ENCODE results near the gene PLXNB1.
A peak's percentile ranks its signal among the peaks of the same experiment; 100 is the strongest.

The PLXNB1 gene

GRCh38 chr3:48431224-48432029 is 1.5 kb upstream of the PLXNB1 start:
- Histone ChIP-seq H3K4me1 (ENCODE audit: control insufficient read depth, insufficient read depth, low read length) (peaks cover 36% of the 10 kb centered on the region), H3K27me3 (ENCODE audit: control insufficient read depth, insufficient read depth, low read length) (no peaks in the 10 kb centered on the region), H3K4me2 (ENCODE audit: low read length) (no peak overlapping the region), H3K9me3 (replicated peaks; ENCODE audit: low read length) (no peaks in the 10 kb centered on the region), H3K4me3 (ENCODE audit: low read length) (no peak overlapping the region), H3K36me3 (ENCODE audit: insufficient read depth, low read length) (peaks cover 10% of the 10 kb centered on the region), H3K9ac (ENCODE audit: low read depth, low read length) (no peak overlapping the region)

DNA sequence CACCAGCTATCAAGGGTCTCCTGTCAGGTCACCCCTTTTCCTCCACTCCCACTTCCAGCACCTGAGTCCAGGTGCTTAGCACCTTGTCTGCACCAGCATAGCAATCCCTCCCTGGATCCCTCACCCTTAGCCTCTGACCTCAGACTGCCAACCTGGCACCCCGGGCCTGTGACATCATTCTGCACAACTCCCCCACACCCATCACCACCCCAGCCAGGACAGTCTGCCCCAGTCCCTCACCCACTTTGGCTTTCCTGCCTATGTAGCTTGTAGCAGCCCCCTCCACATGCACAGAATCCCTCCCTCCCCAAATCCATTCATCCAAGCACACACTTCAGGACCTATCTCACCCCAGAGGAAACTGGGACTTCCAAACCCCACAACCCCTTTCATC is 819 bp upstream of the PLXNB1 start:
- Histone ChIP-seq H3K9me3 (replicated peaks; ENCODE audit: low read length) (no peaks in the 10 kb centered on the region), H3K9ac (ENCODE audit: low read depth, low read length) (no peak overlapping the region), H3K4me1 (ENCODE audit: control insufficient read depth, insufficient read depth, low read length) (peaks cover 43% of the 10 kb centered on the region), H3K4me3 (ENCODE audit: low read length) (no peak overlapping the region), H3K36me3 (ENCODE audit: insufficient read depth, low read length) (peaks cover 10% of the 10 kb centered on the region), H3K27me3 (ENCODE audit: control insufficient read depth, insufficient read depth, low read length) (no peaks in the 10 kb centered on the region), H3K4me2 (ENCODE audit: low read length) (no peak overlapping the region)

DNA sequence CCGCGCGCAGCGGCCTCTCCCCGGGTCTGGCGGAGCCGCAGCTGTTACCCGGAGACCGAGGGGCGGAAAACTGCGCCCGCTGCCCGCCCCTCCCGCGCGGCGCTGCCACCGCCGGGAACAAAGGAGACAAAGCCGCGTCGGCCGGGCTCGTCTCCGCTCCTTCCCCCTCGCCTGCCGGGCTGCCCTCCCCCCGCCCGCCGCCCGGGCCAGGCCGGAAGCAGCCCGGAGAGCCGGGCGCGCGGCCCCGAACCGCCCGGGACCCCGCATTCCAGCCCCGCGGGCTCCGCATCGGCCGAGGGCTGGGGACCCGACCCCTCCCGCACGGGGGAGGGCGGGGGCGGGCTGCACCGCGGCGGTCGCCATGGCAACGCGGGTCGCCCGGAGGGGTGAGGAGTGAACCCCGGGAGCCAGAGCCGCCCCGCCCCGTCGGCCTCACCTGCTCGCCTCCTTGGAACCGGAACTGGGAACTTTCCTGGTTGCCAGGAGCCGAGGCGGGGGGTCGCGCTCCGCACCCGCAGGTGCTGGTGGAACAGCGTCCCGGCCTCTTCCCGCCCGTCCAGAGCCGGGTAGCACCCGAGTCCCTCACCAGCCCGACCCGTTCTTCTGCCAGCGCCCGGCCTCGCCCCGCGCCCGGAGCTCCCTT is 448 bp downstream of the PLXNB1 start:
- H3K36me3 ChIP-seq (ENCODE audit: insufficient read depth, low read length), result peaks cover 10% of the 10 kb centered on the region
- no peaks in the 10 kb centered on the region for H3K27me3 ChIP-seq (ENCODE audit: control insufficient read depth, insufficient read depth, low read length)
- H3K9ac ChIP-seq (ENCODE audit: low read depth, low read length), result peak overlapping the region; percentile 89
- H3K4me3 ChIP-seq (ENCODE audit: low read length), result peak overlapping the region; percentile 80
- H3K9me3 ChIP-seq (replicated peaks; ENCODE audit: low read length), result no peaks in the 10 kb centered on the region
- H3K4me1 ChIP-seq (ENCODE audit: control insufficient read depth, insufficient read depth, low read length), result peaks cover 50% of the 10 kb centered on the region
- peak overlapping the region; percentile 92 for H3K4me2 ChIP-seq (ENCODE audit: low read length)

DNA sequence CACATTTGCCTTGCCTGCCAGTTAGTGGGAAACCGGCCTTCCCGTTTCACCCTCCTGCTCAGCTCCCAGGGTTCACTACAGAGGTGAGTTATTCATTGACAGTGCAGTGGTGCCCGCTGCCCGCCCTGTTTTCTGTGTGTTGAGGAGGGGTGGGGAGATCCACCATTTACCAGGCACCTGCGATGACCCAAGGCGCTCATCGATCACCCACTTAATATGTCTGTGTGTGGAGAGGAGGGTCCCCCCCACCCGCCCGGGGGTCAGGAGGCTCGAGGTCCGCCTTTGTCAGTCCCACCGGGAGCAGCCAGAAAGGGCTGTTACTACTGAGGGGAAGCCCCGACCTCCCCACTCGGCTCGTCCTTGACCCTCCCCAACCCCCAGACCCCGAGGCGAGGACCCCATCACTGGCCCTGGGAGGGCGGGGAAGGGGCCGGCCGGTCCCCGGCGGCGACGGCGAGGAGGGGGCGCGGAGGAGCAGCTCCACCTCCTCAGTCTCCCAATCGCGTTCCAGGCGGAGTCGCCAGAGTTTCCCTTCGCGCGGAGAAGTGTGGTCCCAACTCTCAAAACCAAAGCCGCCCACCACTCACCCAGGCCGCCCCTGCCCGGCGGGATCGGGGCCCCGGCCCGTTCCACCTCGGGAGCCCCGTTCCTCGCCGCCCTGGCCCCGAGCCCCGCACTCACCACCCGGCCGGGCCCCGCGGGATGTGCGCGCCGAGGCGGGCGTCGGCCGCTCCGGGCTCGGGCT is 1.1 kb downstream of the PLXNB1 start:
- Histone ChIP-seq H3K36me3 (ENCODE audit: insufficient read depth, low read length) (peaks cover 10% of the 10 kb centered on the region), H3K27me3 (ENCODE audit: control insufficient read depth, insufficient read depth, low read length) (no peaks in the 10 kb centered on the region), H3K9me3 (replicated peaks; ENCODE audit: low read length) (no peaks in the 10 kb centered on the region), H3K4me2 (ENCODE audit: low read length) (peak overlapping the region; percentile 92), H3K9ac (ENCODE audit: low read depth, low read length) (peak overlapping the region; percentile 89), H3K4me1 (ENCODE audit: control insufficient read depth, insufficient read depth, low read length) (peaks cover 55% of the 10 kb centered on the region), H3K4me3 (ENCODE audit: low read length) (peak overlapping the region; percentile 80)

DNA sequence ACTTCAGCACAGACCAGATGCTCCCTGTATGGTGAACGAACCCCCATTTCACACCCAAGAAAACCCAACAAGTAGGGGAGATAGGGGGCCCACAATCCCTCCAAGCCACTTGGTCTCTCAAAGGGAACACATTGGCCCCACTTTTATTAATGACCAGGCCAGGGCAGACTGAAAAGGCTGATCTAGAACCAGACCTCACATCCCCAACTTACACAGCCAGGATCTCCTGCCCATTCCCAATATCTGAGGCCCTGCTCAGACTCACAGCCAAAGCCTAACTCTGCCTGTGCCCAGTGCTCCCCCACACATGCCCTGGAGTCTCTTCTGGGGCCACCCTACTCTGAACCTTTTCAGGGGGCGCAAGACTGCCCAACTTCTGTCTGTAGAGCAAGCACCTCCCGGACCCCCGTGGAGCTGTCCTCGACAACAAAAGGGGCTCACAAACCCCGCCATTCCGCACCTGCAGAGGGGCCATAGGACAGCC is 1.8 kb downstream of the PLXNB1 start:
- H3K27me3 ChIP-seq (ENCODE audit: control insufficient read depth, insufficient read depth, low read length), result no peaks in the 10 kb centered on the region
- no peaks in the 10 kb centered on the region for H3K9me3 ChIP-seq (replicated peaks; ENCODE audit: low read length)
- peak overlapping the region; percentile 89 for H3K9ac ChIP-seq (ENCODE audit: low read depth, low read length)
- H3K4me3 ChIP-seq (ENCODE audit: low read length), result peak overlapping the region; percentile 80
- H3K4me1 ChIP-seq (ENCODE audit: control insufficient read depth, insufficient read depth, low read length), result peaks cover 57% of the 10 kb centered on the region
- H3K36me3 ChIP-seq (ENCODE audit: insufficient read depth, low read length), result peaks cover 10% of the 10 kb centered on the region
- H3K4me2 ChIP-seq (ENCODE audit: low read length), result peak overlapping the region; percentile 92

GRCh38 chr3:48427630-48427962 is 2.3 kb downstream of the PLXNB1 start:
- Histone ChIP-seq H3K4me2 (ENCODE audit: low read length) (peak overlapping the region; percentile 92), H3K9me3 (replicated peaks; ENCODE audit: low read length) (no peaks in the 10 kb centered on the region), H3K27me3 (ENCODE audit: control insufficient read depth, insufficient read depth, low read length) (no peaks in the 10 kb centered on the region), H3K36me3 (ENCODE audit: insufficient read depth, low read length) (peaks cover 9% of the 10 kb centered on the region), H3K9ac (ENCODE audit: low read depth, low read length) (no peak overlapping the region), H3K4me3 (ENCODE audit: low read length) (peak overlapping the region; percentile 80), H3K4me1 (ENCODE audit: control insufficient read depth, insufficient read depth, low read length) (peaks cover 62% of the 10 kb centered on the region)

GRCh38 chr3:48426944-48427629 is 2.8 kb downstream of the PLXNB1 start:
- Histone ChIP-seq H3K9ac (ENCODE audit: low read depth, low read length) (no peak overlapping the region), H3K4me2 (ENCODE audit: low read length) (peak overlapping the region; percentile 92), H3K4me1 (ENCODE audit: control insufficient read depth, insufficient read depth, low read length) (peaks cover 65% of the 10 kb centered on the region), H3K36me3 (ENCODE audit: insufficient read depth, low read length) (peaks cover 4% of the 10 kb centered on the region), H3K4me3 (ENCODE audit: low read length) (peak overlapping the region; percentile 80), H3K9me3 (replicated peaks; ENCODE audit: low read length) (no peaks in the 10 kb centered on the region), H3K27me3 (ENCODE audit: control insufficient read depth, insufficient read depth, low read length) (no peaks in the 10 kb centered on the region)

DNA sequence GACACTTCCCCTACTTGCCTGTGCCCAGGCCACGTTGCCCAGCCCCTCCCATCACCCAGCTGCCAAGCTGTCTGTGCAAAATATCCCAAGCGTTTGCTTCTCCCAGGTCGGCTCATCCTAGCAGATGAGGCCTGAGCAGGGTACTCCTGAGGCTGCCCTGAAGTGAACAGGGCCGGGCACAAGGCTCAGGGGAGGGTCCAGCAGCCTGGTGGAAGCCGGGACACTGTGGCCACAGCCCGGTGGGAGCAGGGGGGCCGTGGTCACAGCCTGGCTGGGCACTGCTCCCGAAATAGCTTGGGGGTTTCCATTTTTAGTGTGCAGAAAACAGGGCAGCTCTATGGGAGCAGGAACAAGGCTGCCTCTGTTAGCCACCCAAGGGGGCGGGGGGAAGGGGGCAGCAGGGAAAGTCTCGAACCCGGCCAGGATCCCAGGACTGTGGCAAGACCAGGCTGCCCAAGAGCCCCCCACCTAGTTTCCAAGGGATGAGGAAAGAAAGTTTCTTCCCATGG is 3.4 kb downstream of the PLXNB1 start:
- no peaks in the 10 kb centered on the region for H3K9me3 ChIP-seq (replicated peaks; ENCODE audit: low read length)
- H3K4me1 ChIP-seq (ENCODE audit: control insufficient read depth, insufficient read depth, low read length), result peaks cover 65% of the 10 kb centered on the region
- peak overlapping the region; percentile 92 for H3K4me2 ChIP-seq (ENCODE audit: low read length)
- no peak overlapping the region for H3K9ac ChIP-seq (ENCODE audit: low read depth, low read length)
- H3K4me3 ChIP-seq (ENCODE audit: low read length), result peak overlapping the region; percentile 17
- no peaks in the 10 kb centered on the region for H3K36me3 ChIP-seq (ENCODE audit: insufficient read depth, low read length)
- no peaks in the 10 kb centered on the region for H3K27me3 ChIP-seq (ENCODE audit: control insufficient read depth, insufficient read depth, low read length)

DNA sequence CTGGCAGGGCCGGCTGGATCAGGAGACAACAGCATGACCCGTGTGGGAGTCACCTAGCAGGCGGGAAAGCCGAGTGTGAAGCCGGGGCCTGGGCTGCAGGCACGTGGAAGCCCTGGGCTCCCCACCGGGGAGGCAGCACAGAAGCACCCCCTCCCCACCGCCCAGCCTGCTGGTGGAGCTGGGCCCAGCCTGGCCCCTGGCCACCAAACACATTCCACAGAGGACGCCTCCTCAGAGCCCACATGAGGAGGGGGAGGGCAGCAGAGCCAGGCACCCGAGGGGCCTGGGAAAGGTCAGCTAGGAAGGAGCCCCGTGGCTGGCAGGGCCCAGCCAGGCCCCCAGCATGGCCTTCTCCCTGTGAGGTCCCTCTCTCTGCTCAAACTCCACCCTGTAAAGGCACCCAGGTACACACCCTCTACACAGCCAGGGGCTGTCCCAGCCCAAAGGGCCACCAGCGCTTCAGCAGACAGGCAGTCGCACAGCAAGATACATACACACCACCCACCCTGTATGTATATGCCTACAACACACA is 4.5 kb downstream of the PLXNB1 start:
- H3K4me2 ChIP-seq (ENCODE audit: low read length), result no peak overlapping the region
- no peaks in the 10 kb centered on the region for H3K36me3 ChIP-seq (ENCODE audit: insufficient read depth, low read length)
- no peak overlapping the region for H3K4me3 ChIP-seq (ENCODE audit: low read length)
- no peaks in the 10 kb centered on the region for H3K9me3 ChIP-seq (replicated peaks; ENCODE audit: low read length)
- no peaks in the 10 kb centered on the region for H3K27me3 ChIP-seq (ENCODE audit: control insufficient read depth, insufficient read depth, low read length)
- peaks cover 65% of the 10 kb centered on the region for H3K4me1 ChIP-seq (ENCODE audit: control insufficient read depth, insufficient read depth, low read length)
- no peak overlapping the region for H3K9ac ChIP-seq (ENCODE audit: low read depth, low read length)

- Histone ChIP-seq H3K4me2 (ENCODE audit: low read length) (no peak overlapping the region), H3K36me3 (ENCODE audit: insufficient read depth, low read length) (no peaks in the 10 kb centered on the region), H3K27me3 (ENCODE audit: control insufficient read depth, insufficient read depth, low read length) (no peaks in the 10 kb centered on the region), H3K4me1 (ENCODE audit: control insufficient read depth, insufficient read depth, low read length) (peaks cover 57% of the 10 kb centered on the region), H3K4me3 (ENCODE audit: low read length) (no peak overlapping the region), H3K9me3 (replicated peaks; ENCODE audit: low read length) (no peaks in the 10 kb centered on the region), H3K9ac (ENCODE audit: low read depth, low read length) (no peak overlapping the region)
Observed at GRCh38 chr3:48423883-48424695, 5.8 kb downstream of the PLXNB1 start.
